Esophagus muscularis mucosa (tissue), 3 donors: ENCODE results near the gene AAK1.

Experiments
- POLR2A ChIP-seq: fragments of 450-650 bp; IDR thresholded peaks from one replicate; pipeline ENCODE4 v1.6.1; 2017; ENCODE audit warnings: antibody characterized with exemption, moderate library complexity, mild to moderate bottlenecking, low read depth
- POLR2AphosphoS5 ChIP-seq, 2 donors: sonication (generic); formaldehyde crosslinking; IDR thresholded peaks; one replicate each; pipeline ENCODE4 v1.6.1; 2017; ENCODE audit warnings: antibody characterized with exemption in 2 of 2
- TF ChIP-seq, protein P1 (sequence below), 3 experiments: fragments of 200-600 bp in 2 of 3; fragments of 450-650 bp in 1 of 3; sonication (generic) in 2 of 3; IDR thresholded peaks; one replicate each; pipeline ENCODE4 v1.5.1; 2017 to 2019; ENCODE audit warnings: antibody characterized with exemption in 3 of 3, mild to moderate bottlenecking in 2 of 3, moderate library complexity in 1 of 3

DNA sequence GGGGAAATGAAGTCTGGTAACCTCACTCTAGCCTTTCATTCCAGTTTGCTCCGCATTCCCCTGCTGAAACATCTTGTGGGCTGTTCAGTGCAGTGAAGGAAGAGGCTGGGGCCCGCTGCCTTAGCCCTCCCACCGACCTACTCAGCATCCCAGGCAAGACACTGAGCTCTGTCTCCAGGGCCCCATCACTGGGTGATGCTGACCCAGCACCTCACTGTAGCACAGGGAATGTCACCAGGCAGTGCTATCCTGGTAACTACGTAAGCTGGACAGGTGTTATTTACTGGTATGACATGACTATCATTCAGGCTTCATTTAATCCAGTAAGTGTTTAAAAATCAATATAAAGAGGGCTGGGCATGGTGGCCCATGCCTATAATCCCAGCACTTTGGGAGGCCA is 105.3 kb downstream of the AAK1 start:
- TF ChIP-seq POLR2AphosphoS5 (IDR thresholded peaks at IDR 0.05) = no peak
- TF ChIP-seq, protein P1, sequence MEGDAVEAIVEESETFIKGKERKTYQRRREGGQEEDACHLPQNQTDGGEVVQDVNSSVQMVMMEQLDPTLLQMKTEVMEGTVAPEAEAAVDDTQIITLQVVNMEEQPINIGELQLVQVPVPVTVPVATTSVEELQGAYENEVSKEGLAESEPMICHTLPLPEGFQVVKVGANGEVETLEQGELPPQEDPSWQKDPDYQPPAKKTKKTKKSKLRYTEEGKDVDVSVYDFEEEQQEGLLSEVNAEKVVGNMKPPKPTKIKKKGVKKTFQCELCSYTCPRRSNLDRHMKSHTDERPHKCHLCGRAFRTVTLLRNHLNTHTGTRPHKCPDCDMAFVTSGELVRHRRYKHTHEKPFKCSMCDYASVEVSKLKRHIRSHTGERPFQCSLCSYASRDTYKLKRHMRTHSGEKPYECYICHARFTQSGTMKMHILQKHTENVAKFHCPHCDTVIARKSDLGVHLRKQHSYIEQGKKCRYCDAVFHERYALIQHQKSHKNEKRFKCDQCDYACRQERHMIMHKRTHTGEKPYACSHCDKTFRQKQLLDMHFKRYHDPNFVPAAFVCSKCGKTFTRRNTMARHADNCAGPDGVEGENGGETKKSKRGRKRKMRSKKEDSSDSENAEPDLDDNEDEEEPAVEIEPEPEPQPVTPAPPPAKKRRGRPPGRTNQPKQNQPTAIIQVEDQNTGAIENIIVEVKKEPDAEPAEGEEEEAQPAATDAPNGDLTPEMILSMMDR (IDR thresholded peaks at IDR 0.05) = no peak
- TF ChIP-seq POLR2A = no peak
